ENCODE measurements around the gene SYNGR3.
"Not testable (repeated sequence)": the region's sequence is repeated elsewhere in the genome, so short reads cannot be mapped to it uniquely, and the experiment has no call there.

GRCh38 chr16:2033909-2034695, 44.3 kb downstream of the SYNGR3 start:
- not testable (repeated sequence) for TF ChIP-seq CTCF, POLR2A (IDR thresholded peaks at IDR 0.05)
